SK-N-SH (cell line): ENCODE measurements around the gene GGT7.

Experiments
- CTCF ChIP-seq: fragments of 200-600 bp; sonication (generic); IDR thresholded peaks from 2 replicates; pipeline ENCODE4 v1.6.1; 2017; ENCODE audit warnings: antibody characterized with exemption, mild to moderate bottlenecking, moderate library complexity
- EP300 ChIP-seq, 2 experiments: IDR thresholded peaks; 2 replicates each; pipeline versions ENCODE4 v1.4.0 to v1.6.1; 2012; ENCODE audit warnings: borderline replicate concordance in 1 of 2, low read depth in 1 of 2, low read length in 1 of 2
- EZH2phosphoT487 ChIP-seq: fragments of 200-600 bp; sonication (generic); IDR thresholded peaks from 2 replicates; pipeline ENCODE4 v1.6.1; 2017; ENCODE audit warnings: low read depth, mixed run types, mild to moderate bottlenecking, antibody characterized with exemption, moderate library complexity, borderline replicate concordance
- FOXM1 ChIP-seq: IDR thresholded peaks from 2 replicates; pipeline ENCODE4 v1.4.0; 2012; ENCODE audit warnings: low read depth, mild to moderate bottlenecking
- TF ChIP-seq, protein P1 (sequence below): IDR thresholded peaks from 2 replicates; pipeline ENCODE4 v1.4.0; 2012; ENCODE audit warnings: low read depth

DNA sequence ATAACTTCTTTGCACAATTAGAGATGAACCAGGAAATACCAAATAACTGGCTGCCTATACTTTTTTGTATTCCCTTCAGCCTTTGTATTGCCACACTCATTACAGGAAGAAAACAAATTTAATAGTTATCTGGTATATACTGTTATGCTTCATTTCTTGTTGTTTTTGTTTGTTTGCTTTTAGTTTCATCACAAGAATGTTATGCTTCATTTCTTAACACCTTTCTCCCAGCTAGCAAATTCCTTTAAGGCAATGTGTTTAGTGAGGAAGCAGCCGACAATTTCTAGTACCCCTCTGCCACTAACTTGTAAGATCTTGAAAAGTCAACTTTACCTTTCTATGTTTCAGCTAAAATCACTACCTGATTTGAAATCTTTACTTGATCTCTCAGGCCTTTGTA lies 48.6 kb downstream of the GGT7 start:
- TF ChIP-seq CTCF: no peak
- TF ChIP-seq FOXM1: no peak
- TF ChIP-seq, protein P1, sequence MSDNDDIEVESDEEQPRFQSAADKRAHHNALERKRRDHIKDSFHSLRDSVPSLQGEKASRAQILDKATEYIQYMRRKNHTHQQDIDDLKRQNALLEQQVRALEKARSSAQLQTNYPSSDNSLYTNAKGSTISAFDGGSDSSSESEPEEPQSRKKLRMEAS: no peak
- no peak for TF ChIP-seq EZH2phosphoT487
- no peak for TF ChIP-seq EP300 (IDR thresholded peaks at IDR 0.05; ENCODE audit: borderline replicate concordance in 1 of 2, low read depth in 1 of 2, low read length in 1 of 2)
